GM19023 (cell line): Measurements from ENCODE around the gene ETNK2.

ENCODE experiments used
- ATAC-seq: cut with Tn5 transposase; IDR thresholded peaks from one replicate; pipeline ENCODE4 v1.9.1; 2021; ENCODE audit warnings: mild to moderate bottlenecking, moderate library complexity; ENCODE audit not compliant: unreplicated experiment

ETNK2 gene

DNA sequence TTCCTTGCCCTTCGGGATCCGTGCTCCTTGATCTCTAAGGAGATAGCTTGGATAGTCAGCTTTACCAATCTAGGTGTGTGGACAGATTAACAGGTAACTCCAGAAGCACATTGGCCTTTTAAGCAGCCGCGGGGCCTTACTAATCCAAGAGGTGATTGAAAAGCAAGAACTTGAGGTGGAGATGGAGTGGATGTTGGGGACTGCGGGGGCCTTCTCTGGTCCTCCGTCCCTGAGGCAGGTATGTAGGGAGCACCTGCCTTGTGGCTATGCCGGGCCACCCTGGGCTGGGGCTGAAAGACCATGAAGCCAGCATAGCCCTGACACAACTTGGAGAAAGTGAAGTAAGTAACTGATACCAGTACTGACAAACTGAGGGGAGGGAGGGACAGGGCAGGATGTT is 68.4 kb downstream of the ETNK2 start:
- no peak for ATAC-seq

- ATAC-seq, result no peak
These were observed 69.9 kb downstream of the ETNK2 start for GRCh38 chr1:204081791-204082513.

- no peak for ATAC-seq
These were observed 70.6 kb downstream of the ETNK2 start for GRCh38 chr1:204081164-204081790.
